Measurements from ENCODE around the gene CEP112.

DNA sequence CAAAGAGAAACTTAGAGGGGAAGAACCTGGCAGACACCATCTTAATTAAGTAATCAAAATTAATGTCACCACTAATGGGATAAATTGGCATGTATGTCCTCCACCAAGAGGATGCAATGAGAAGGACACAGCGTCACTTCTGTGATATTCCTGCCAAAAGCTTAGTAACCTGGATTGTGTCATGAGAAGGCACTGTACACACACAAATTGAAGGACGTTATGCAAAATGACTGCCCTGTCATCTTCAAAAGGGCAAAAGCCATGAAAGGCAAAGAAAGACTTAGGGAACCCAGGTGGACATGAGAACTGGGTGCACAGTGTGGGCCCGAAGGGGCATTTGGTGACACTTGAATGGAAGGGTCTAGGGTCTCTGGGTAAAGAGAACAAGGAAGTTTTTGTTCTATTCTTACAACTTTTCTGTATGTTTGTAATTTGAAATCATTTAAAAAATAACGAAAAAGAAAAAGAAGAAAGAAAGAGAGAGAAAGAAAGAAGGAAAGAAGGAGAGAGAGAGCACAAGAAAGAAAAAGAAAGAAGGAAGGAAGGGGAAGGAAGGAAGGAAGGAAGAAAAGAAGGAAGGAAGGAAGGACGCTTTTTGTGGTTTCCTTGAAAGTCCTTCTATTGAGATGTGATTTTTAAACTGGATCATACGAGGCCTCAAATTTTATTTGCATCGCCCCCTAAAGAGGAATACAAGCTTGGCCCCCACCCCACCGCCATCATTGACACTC, 41.3 kb upstream of the CEP112 start:
- TF ChIP-seq SP1 (IDR thresholded peaks at IDR 0.05) = no peak
- TF ChIP-seq FOXM1 (IDR thresholded peaks at IDR 0.05; ENCODE audit: borderline replicate concordance) = no peak
- TF ChIP-seq FOXA1 (IDR thresholded peaks at IDR 0.05) = no peak
- TF ChIP-seq FOXK2 (IDR thresholded peaks at IDR 0.05) = no peak
- no peak for TF ChIP-seq BHLHE40 (IDR thresholded peaks at IDR 0.05; ENCODE audit: borderline replicate concordance)
- TF ChIP-seq, protein P1, sequence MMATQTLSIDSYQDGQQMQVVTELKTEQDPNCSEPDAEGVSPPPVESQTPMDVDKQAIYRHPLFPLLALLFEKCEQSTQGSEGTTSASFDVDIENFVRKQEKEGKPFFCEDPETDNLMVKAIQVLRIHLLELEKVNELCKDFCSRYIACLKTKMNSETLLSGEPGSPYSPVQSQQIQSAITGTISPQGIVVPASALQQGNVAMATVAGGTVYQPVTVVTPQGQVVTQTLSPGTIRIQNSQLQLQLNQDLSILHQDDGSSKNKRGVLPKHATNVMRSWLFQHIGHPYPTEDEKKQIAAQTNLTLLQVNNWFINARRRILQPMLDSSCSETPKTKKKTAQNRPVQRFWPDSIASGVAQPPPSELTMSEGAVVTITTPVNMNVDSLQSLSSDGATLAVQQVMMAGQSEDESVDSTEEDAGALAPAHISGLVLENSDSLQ (IDR thresholded peaks at IDR 0.05) = no peak
- no peak for TF ChIP-seq ELF4 (IDR thresholded peaks at IDR 0.05)
- no peak for TF ChIP-seq LEF1 (IDR thresholded peaks at IDR 0.05; ENCODE audit: borderline replicate concordance)
- no peak for TF ChIP-seq HDGF (IDR thresholded peaks at IDR 0.05; ENCODE audit: borderline replicate concordance)

Data from HEK293T (cell line).